ENCODE measurements around the gene DDX11.
"Not testable (repeated sequence)": the region's sequence is repeated elsewhere in the genome, so short reads cannot be mapped to it uniquely, and the experiment has no call there.

DNA sequence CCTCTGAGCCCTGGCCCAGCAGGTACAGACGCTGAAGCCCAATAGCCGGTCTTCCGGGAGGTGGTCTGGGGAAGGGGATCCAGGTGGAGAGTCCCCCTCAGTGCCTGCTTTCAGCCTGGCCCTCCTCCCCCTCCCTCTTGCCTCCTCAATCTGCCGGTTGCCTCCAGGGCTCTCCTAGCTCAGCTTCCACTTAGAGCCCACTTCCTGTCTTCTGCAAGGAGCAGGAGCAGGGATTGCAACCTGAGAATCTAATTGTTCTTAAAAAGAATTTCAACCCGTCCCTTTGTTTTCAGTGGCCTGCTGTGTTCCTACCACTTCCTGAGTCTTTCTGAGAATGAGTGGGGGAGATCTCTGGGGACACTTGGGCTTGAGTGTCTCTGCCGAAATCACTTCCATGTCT lies 6.6 kb downstream of the DDX11 start:
- TF ChIP-seq, protein P1, sequence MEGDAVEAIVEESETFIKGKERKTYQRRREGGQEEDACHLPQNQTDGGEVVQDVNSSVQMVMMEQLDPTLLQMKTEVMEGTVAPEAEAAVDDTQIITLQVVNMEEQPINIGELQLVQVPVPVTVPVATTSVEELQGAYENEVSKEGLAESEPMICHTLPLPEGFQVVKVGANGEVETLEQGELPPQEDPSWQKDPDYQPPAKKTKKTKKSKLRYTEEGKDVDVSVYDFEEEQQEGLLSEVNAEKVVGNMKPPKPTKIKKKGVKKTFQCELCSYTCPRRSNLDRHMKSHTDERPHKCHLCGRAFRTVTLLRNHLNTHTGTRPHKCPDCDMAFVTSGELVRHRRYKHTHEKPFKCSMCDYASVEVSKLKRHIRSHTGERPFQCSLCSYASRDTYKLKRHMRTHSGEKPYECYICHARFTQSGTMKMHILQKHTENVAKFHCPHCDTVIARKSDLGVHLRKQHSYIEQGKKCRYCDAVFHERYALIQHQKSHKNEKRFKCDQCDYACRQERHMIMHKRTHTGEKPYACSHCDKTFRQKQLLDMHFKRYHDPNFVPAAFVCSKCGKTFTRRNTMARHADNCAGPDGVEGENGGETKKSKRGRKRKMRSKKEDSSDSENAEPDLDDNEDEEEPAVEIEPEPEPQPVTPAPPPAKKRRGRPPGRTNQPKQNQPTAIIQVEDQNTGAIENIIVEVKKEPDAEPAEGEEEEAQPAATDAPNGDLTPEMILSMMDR (IDR thresholded peaks at IDR 0.05; ENCODE audit: low read length), result not testable (repeated sequence)
- not testable (repeated sequence) for TF ChIP-seq EZH2 (optimal IDR thresholded peaks at IDR 0.05; ENCODE audit: low read depth, low read length)

Data from MM.1S (cell line).